SK-N-SH treated with all-trans-retinoic acid at 6 μM for 48 hours (cell line): Measurements from ENCODE around the gene CHST15.

ENCODE experiments used
- ATAC-seq: fragments of 200-7000 bp; cut with Tn5 transposase; 3 replicates; pipeline ENCODE4 v1.9.1; 2020; ENCODE audit warnings: mild to moderate bottlenecking, moderate library complexity
- ARNTL ChIP-seq: fragments of 450-650 bp; formaldehyde crosslinking; IDR thresholded peaks from 2 replicates; pipeline ENCODE4 v1.5.0; 2020; ENCODE audit warnings: low read depth, mild to moderate bottlenecking, moderate library complexity, borderline replicate concordance
- BACH2 ChIP-seq: fragments of 250-450 bp; sonication (Bioruptor Pico); IDR thresholded peaks from 2 replicates; pipeline ENCODE4 v1.9.0; 2021; ENCODE audit warnings: mild to moderate bottlenecking, borderline replicate concordance
- CSDC2 ChIP-seq: fragments of 250-450 bp; sonication (Bioruptor Pico); IDR thresholded peaks from 2 replicates; pipeline ENCODE4 v1.5.0; 2020; ENCODE audit warnings: mild to moderate bottlenecking, moderate library complexity
- ESRRG ChIP-seq: fragments of 250-450 bp; sonication (Bioruptor Pico); IDR thresholded peaks from 2 replicates; pipeline ENCODE4 v1.6.1; 2021; ENCODE audit warnings: mild to moderate bottlenecking
- GLIS3 ChIP-seq: fragments of 250-450 bp; sonication (Bioruptor Pico); IDR thresholded peaks from 2 replicates; pipeline ENCODE4 v1.5.0; 2020; ENCODE audit warnings: mild to moderate bottlenecking, moderate library complexity
- ISL1 ChIP-seq: fragments of 250-450 bp; sonication (Bioruptor Pico); IDR thresholded peaks from 2 replicates; pipeline ENCODE4 v2.1.2; 2022; ENCODE audit warnings: mild to moderate bottlenecking, moderate library complexity
- OSR1 ChIP-seq: fragments of 250-450 bp; sonication (Bioruptor Pico); IDR thresholded peaks from 2 replicates; pipeline ENCODE4 v1.8.0; 2022; ENCODE audit warnings: moderate library complexity, mild to moderate bottlenecking, inconsistent platforms
- PPARA ChIP-seq: fragments of 250-450 bp; sonication (Bioruptor Pico); IDR thresholded peaks from 2 replicates; pipeline ENCODE4 v1.5.0; 2020; ENCODE audit warnings: mild to moderate bottlenecking, borderline replicate concordance
- RARB ChIP-seq: fragments of 250-450 bp; sonication (Bioruptor Pico); IDR thresholded peaks from 2 replicates; pipeline ENCODE4 v1.8.0; 2021; ENCODE audit warnings: mild to moderate bottlenecking, moderate library complexity
- SNAI2 ChIP-seq: fragments of 250-450 bp; sonication (Bioruptor Pico); IDR thresholded peaks from 2 replicates; pipeline ENCODE4 v1.5.0; 2020; ENCODE audit warnings: mild to moderate bottlenecking, moderate library complexity
- TCF4 ChIP-seq: fragments of 250-450 bp; sonication (Bioruptor Pico); IDR thresholded peaks from 2 replicates; pipeline ENCODE4 v1.8.0; 2021; ENCODE audit warnings: mild to moderate bottlenecking, moderate library complexity, borderline replicate concordance
- TOX ChIP-seq: fragments of 250-450 bp; sonication (Bioruptor Pico); IDR thresholded peaks from 2 replicates; pipeline ENCODE4 v1.8.0; 2021; ENCODE audit warnings: mild to moderate bottlenecking, moderate library complexity, borderline replicate concordance
- ZC3H10 ChIP-seq: fragments of 250-450 bp; sonication (Bioruptor Pico); IDR thresholded peaks from 2 replicates; pipeline ENCODE4 v1.5.1; 2021; ENCODE audit warnings: mild to moderate bottlenecking, moderate library complexity
- ZFP3 ChIP-seq: fragments of 250-450 bp; sonication (Bioruptor Pico); IDR thresholded peaks from 2 replicates; pipeline ENCODE4 v1.5.0; 2020; ENCODE audit warnings: mild to moderate bottlenecking, moderate library complexity
- ZNF565 ChIP-seq: fragments of 450-650 bp; formaldehyde crosslinking; conservative IDR thresholded peaks from 2 replicates; pipeline ENCODE4 v1.5.0; 2020; ENCODE audit warnings: low read depth, mild to moderate bottlenecking, moderate library complexity
- ZNF70 ChIP-seq: fragments of 450-650 bp; formaldehyde crosslinking; IDR thresholded peaks from 2 replicates; pipeline ENCODE4 v1.5.0; 2020; ENCODE audit warnings: mild to moderate bottlenecking, moderate library complexity
- ZNF8 ChIP-seq: fragments of 450-650 bp; formaldehyde crosslinking; IDR thresholded peaks from 2 replicates; pipeline ENCODE4 v1.5.0; 2020; ENCODE audit warnings: mild to moderate bottlenecking, moderate library complexity
- TF ChIP-seq, protein P1 (sequence below): fragments of 250-450 bp; sonication (Bioruptor Pico); IDR thresholded peaks from 2 replicates; pipeline ENCODE4 v1.5.0; 2020; ENCODE audit warnings: mild to moderate bottlenecking, moderate library complexity
- TF ChIP-seq, protein P2 (sequence below): fragments of 250-450 bp; sonication (Bioruptor Pico); IDR thresholded peaks from 2 replicates; pipeline ENCODE4 v1.5.1; 2020; ENCODE audit warnings: low read depth, mild to moderate bottlenecking, moderate library complexity
- TF ChIP-seq, protein P3 (sequence below): fragments of 250-450 bp; sonication (Bioruptor Pico); IDR thresholded peaks from 2 replicates; pipeline ENCODE4 v1.5.1; 2021; ENCODE audit warnings: mild to moderate bottlenecking, moderate library complexity
- TF ChIP-seq, protein P4 (sequence below): fragments of 250-450 bp; sonication (Bioruptor Pico); IDR thresholded peaks from 2 replicates; pipeline ENCODE4 v1.8.0; 2021; ENCODE audit warnings: low read depth, mild to moderate bottlenecking, moderate library complexity, borderline replicate concordance
- TF ChIP-seq, protein P5 (sequence below): fragments of 250-450 bp; sonication (Bioruptor Pico); IDR thresholded peaks from 2 replicates; pipeline ENCODE4 v1.8.0; 2020; ENCODE audit warnings: mild to moderate bottlenecking, moderate library complexity, borderline replicate concordance

CHST15 gene

DNA sequence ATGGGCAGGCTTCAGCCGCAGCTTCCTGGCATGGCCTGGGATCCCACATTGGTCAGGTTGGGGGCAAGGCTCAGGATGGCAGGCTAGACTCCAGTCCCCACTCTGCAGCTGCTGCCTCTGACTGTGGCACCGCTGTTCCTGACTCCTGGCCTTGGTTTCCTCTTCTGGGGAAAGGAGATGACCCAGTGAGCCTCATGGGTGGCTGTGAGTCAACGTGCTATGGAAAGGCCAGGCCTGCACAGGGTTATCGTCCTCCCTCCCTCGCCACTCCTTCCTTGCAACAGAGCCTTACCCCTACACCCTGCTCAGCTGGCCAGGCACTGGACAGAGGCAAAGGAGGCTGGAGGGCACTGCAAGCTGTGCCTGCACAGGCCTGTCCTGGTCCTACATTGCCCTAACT lies 36.1 kb upstream of the CHST15 start:
- ATAC-seq, result no peak
- TF ChIP-seq, protein P1, sequence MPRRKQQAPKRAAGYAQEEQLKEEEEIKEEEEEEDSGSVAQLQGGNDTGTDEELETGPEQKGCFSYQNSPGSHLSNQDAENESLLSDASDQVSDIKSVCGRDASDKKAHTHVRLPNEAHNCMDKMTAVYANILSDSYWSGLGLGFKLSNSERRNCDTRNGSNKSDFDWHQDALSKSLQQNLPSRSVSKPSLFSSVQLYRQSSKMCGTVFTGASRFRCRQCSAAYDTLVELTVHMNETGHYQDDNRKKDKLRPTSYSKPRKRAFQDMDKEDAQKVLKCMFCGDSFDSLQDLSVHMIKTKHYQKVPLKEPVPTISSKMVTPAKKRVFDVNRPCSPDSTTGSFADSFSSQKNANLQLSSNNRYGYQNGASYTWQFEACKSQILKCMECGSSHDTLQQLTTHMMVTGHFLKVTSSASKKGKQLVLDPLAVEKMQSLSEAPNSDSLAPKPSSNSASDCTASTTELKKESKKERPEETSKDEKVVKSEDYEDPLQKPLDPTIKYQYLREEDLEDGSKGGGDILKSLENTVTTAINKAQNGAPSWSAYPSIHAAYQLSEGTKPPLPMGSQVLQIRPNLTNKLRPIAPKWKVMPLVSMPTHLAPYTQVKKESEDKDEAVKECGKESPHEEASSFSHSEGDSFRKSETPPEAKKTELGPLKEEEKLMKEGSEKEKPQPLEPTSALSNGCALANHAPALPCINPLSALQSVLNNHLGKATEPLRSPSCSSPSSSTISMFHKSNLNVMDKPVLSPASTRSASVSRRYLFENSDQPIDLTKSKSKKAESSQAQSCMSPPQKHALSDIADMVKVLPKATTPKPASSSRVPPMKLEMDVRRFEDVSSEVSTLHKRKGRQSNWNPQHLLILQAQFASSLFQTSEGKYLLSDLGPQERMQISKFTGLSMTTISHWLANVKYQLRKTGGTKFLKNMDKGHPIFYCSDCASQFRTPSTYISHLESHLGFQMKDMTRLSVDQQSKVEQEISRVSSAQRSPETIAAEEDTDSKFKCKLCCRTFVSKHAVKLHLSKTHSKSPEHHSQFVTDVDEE, result no peak
- no peak for TF ChIP-seq ZNF70 (CRISPR knock-in tag)
- no peak for TF ChIP-seq ZNF8 (CRISPR knock-in tag)
- no peak for TF ChIP-seq OSR1 (CRISPR knock-in tag)
- no peak for TF ChIP-seq RARB (CRISPR knock-in tag)
- no peak for TF ChIP-seq ZC3H10 (CRISPR knock-in tag)
- TF ChIP-seq, protein P2, sequence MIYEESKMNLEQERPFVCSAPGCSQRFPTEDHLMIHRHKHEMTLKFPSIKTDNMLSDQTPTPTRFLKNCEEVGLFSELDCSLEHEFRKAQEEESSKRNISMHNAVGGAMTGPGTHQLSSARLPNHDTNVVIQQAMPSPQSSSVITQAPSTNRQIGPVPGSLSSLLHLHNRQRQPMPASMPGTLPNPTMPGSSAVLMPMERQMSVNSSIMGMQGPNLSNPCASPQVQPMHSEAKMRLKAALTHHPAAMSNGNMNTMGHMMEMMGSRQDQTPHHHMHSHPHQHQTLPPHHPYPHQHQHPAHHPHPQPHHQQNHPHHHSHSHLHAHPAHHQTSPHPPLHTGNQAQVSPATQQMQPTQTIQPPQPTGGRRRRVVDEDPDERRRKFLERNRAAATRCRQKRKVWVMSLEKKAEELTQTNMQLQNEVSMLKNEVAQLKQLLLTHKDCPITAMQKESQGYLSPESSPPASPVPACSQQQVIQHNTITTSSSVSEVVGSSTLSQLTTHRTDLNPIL, result no peak
- no peak for TF ChIP-seq ZNF565 (CRISPR knock-in tag)
- TF ChIP-seq, protein P3, sequence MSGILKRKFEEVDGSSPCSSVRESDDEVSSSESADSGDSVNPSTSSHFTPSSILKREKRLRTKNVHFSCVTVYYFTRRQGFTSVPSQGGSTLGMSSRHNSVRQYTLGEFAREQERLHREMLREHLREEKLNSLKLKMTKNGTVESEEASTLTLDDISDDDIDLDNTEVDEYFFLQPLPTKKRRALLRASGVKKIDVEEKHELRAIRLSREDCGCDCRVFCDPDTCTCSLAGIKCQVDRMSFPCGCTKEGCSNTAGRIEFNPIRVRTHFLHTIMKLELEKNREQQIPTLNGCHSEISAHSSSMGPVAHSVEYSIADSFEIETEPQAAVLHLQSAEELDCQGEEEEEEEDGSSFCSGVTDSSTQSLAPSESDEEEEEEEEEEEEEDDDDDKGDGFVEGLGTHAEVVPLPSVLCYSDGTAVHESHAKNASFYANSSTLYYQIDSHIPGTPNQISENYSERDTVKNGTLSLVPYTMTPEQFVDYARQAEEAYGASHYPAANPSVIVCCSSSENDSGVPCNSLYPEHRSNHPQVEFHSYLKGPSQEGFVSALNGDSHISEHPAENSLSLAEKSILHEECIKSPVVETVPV, result no peak
- TF ChIP-seq TCF4 (CRISPR knock-in tag), result no peak
- TF ChIP-seq GLIS3, result no peak
- no peak for TF ChIP-seq ARNTL (CRISPR knock-in tag)
- TF ChIP-seq BACH2, result no peak
- TF ChIP-seq, protein P4, sequence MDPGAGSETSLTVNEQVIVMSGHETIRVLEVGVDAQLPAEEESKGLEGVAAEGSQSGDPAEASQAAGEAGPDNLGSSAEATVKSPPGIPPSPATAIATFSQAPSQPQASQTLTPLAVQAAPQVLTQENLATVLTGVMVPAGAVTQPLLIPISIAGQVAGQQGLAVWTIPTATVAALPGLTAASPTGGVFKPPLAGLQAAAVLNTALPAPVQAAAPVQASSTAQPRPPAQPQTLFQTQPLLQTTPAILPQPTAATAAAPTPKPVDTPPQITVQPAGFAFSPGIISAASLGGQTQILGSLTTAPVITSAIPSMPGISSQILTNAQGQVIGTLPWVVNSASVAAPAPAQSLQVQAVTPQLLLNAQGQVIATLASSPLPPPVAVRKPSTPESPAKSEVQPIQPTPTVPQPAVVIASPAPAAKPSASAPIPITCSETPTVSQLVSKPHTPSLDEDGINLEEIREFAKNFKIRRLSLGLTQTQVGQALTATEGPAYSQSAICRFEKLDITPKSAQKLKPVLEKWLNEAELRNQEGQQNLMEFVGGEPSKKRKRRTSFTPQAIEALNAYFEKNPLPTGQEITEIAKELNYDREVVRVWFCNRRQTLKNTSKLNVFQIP (CRISPR knock-in tag), result no peak
- TF ChIP-seq CSDC2 (CRISPR knock-in tag), result no peak

DNA sequence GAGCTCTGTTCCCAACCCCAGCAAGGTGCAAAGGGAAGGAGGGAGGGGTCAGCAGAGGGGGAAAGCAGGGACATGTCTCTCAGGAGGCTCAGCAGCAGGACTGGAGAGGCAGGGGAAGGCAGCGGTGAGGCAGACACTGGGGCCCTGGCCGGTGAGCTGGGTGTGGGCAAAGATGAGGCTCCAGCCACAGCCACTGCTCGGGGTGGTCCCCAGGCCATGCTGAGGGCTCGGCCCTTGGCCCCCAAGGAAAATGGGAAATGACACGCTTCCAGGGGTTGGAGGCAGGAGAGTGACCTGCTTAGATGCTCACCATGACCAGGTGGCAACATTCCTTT lies 35.4 kb upstream of the CHST15 start:
- ATAC-seq, result no peak
- TF ChIP-seq OSR1 (CRISPR knock-in tag), result no peak
- no peak for TF ChIP-seq BACH2
- no peak for TF ChIP-seq ZNF8 (CRISPR knock-in tag)
- no peak for TF ChIP-seq RARB (CRISPR knock-in tag)
- no peak for TF ChIP-seq PPARA
- no peak for TF ChIP-seq ZFP3 (CRISPR knock-in tag)
- TF ChIP-seq ESRRG (CRISPR knock-in tag), result no peak
- TF ChIP-seq, protein P3, result no peak
- TF ChIP-seq, protein P5, sequence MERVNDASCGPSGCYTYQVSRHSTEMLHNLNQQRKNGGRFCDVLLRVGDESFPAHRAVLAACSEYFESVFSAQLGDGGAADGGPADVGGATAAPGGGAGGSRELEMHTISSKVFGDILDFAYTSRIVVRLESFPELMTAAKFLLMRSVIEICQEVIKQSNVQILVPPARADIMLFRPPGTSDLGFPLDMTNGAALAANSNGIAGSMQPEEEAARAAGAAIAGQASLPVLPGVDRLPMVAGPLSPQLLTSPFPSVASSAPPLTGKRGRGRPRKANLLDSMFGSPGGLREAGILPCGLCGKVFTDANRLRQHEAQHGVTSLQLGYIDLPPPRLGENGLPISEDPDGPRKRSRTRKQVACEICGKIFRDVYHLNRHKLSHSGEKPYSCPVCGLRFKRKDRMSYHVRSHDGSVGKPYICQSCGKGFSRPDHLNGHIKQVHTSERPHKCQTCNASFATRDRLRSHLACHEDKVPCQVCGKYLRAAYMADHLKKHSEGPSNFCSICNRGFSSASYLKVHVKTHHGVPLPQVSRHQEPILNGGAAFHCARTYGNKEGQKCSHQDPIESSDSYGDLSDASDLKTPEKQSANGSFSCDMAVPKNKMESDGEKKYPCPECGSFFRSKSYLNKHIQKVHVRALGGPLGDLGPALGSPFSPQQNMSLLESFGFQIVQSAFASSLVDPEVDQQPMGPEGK (CRISPR knock-in tag), result no peak
- TF ChIP-seq SNAI2 (CRISPR knock-in tag), result no peak
- TF ChIP-seq ZNF565 (CRISPR knock-in tag), result no peak
- TF ChIP-seq CSDC2 (CRISPR knock-in tag), result no peak
- no peak for TF ChIP-seq ZNF70 (CRISPR knock-in tag)
- TF ChIP-seq, protein P2, result no peak
- no peak for TF ChIP-seq ISL1 (CRISPR knock-in tag)
- no peak for TF ChIP-seq ZC3H10 (CRISPR knock-in tag)
- TF ChIP-seq TOX (CRISPR knock-in tag), result no peak
- TF ChIP-seq ARNTL (CRISPR knock-in tag), result no peak
- TF ChIP-seq TCF4 (CRISPR knock-in tag), result no peak
